Activated CD8-positive, alpha-beta memory T cell treated with anti-CD3 and anti-CD28 coated beads, Interleukin-2, amount 50 U/mL, for 48 hours (primary cell): ENCODE data around the gene DCTD.
"Not testable (repeated sequence)": the region's sequence is repeated elsewhere in the genome, so short reads cannot be mapped to it uniquely, and the experiment has no call there.

Source experiments
- DNase-seq: peaks from one replicate; pipeline ENCODE4 v3.0.0-alpha.2; 2020

The DCTD gene

GRCh38 chr4:182920676-182921075 is 3.5 kb upstream of the DCTD start:
- no peak for DNase-seq

- no peak for DNase-seq
Measured at GRCh38 chr4:182918791-182919302, 1.7 kb upstream of the DCTD start.

- no peak for DNase-seq
Measured at GRCh38 chr4:182918044-182918607, 940 bp upstream of the DCTD start.

- peak; percentile 74 for DNase-seq
Measured at GRCh38 chr4:182916483-182917181, 554 bp downstream of the DCTD start.

GRCh38 chr4:182914357-182914756 is 2.8 kb downstream of the DCTD start:
- DNase-seq = no peak

GRCh38 chr4:182913621-182914020 is 3.6 kb downstream of the DCTD start:
- no peak for DNase-seq

- DNase-seq = no peak
Measured at GRCh38 chr4:182913036-182913435, 4.2 kb downstream of the DCTD start.

GRCh38 chr4:182908124-182908523 is 9.1 kb downstream of the DCTD start:
- DNase-seq = no peak

- DNase-seq = no peak
Measured at GRCh38 chr4:182907396-182907795, 9.8 kb downstream of the DCTD start.

GRCh38 chr4:182906786-182907185 is 10.4 kb downstream of the DCTD start:
- DNase-seq = no peak

- no peak for DNase-seq
Measured at GRCh38 chr4:182905038-182905437, 12.1 kb downstream of the DCTD start.

- DNase-seq = no peak
Measured at GRCh38 chr4:182904211-182904761, 12.9 kb downstream of the DCTD start.

- DNase-seq = no peak
Measured at GRCh38 chr4:182903013-182903412, 14.2 kb downstream of the DCTD start.

- no peak for DNase-seq
Measured at GRCh38 chr4:182901337-182901736, 15.8 kb downstream of the DCTD start.

GRCh38 chr4:182900021-182900420 is 17.2 kb downstream of the DCTD start:
- DNase-seq = not testable (repeated sequence)

- DNase-seq = no peak
Measured at GRCh38 chr4:182898479-182898799, 18.7 kb downstream of the DCTD start.

- DNase-seq = no peak
Measured at GRCh38 chr4:182897601-182898478, 19.3 kb downstream of the DCTD start.

GRCh38 chr4:182896421-182896820 is 20.8 kb downstream of the DCTD start:
- no peak for DNase-seq

GRCh38 chr4:182895791-182896292 is 21.3 kb downstream of the DCTD start:
- DNase-seq = no peak

GRCh38 chr4:182894681-182895275 is 22.4 kb downstream of the DCTD start:
- DNase-seq = no peak

GRCh38 chr4:182893474-182894080 is 23.6 kb downstream of the DCTD start:
- no peak for DNase-seq

GRCh38 chr4:182893047-182893446 is 24.1 kb downstream of the DCTD start:
- no peak for DNase-seq
